Neural cell (in vitro differentiated cells): Measurements from ENCODE around the gene XAGE3.

ENCODE experiments used
- EP300 ChIP-seq: fragments of 450-650 bp; conservative IDR thresholded peaks from 2 replicates; pipeline ENCODE4 v1.6.1; 2014; ENCODE audit warnings: antibody characterized with exemption, mild to moderate bottlenecking, moderate library complexity; ENCODE audit not compliant: poor library complexity, severe bottlenecking
- EZH2 ChIP-seq: fragments of 200-600, 300-800 bp; shearing (Covaris generic), sonication (generic); IDR thresholded peaks from 2 replicates; pipeline ENCODE4 v1.6.1; 2014; ENCODE audit warnings: antibody characterized with exemption, low read length, borderline replicate concordance, mild to moderate bottlenecking; ENCODE audit not compliant: insufficient read depth, poor library complexity, severe bottlenecking
- POLR2AphosphoS5 ChIP-seq: IDR thresholded peaks from 2 replicates; pipeline ENCODE4 v1.6.1; 2012
- SMC3 ChIP-seq: fragments of 450-650 bp; conservative IDR thresholded peaks from 2 replicates; pipeline ENCODE4 v1.6.1; 2014; ENCODE audit warnings: antibody characterized with exemption, mild to moderate bottlenecking, moderate library complexity; ENCODE audit not compliant: poor library complexity
- TAF1 ChIP-seq: IDR thresholded peaks from 2 replicates; pipeline ENCODE4 v1.6.1; 2012; ENCODE audit warnings: low read depth
- TF ChIP-seq, protein P1 (sequence below): fragments of 450-650 bp; IDR thresholded peaks from 2 replicates; pipeline ENCODE4 v1.5.1; 2014; ENCODE audit warnings: antibody characterized with exemption, mild to moderate bottlenecking, moderate library complexity; ENCODE audit not compliant: poor library complexity, severe bottlenecking

DNA sequence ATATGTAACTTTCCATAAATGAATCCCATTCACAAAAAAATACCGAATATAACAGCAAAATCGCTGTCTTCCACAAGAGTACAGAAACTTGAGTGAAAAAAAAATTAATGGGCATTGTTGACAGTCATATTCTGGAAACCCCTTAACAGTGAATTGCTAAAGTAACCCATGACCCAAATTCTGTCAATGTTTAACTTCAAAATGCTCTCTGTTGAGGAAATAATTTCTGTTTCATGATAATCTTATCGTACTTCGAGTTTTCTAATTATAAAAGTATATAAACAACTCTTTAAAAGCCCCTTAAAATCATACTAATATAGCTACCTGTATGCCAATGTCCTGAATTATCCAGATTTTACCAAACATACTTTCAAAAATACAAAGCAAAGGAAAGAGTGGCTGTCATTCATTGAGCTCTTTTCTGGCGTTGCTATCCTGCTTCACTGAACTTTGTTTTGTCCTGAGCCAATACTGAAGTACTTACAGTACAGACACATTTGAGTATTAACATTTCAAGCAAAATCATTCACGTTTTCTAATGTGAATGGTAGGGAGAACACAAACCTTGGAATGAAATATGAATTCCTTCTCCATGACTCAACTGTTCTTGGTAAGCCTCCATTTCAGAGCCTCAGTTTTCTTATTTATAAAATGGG lies 2.4 kb downstream of the XAGE3 start:
- no peak for TF ChIP-seq TAF1
- TF ChIP-seq, protein P1, sequence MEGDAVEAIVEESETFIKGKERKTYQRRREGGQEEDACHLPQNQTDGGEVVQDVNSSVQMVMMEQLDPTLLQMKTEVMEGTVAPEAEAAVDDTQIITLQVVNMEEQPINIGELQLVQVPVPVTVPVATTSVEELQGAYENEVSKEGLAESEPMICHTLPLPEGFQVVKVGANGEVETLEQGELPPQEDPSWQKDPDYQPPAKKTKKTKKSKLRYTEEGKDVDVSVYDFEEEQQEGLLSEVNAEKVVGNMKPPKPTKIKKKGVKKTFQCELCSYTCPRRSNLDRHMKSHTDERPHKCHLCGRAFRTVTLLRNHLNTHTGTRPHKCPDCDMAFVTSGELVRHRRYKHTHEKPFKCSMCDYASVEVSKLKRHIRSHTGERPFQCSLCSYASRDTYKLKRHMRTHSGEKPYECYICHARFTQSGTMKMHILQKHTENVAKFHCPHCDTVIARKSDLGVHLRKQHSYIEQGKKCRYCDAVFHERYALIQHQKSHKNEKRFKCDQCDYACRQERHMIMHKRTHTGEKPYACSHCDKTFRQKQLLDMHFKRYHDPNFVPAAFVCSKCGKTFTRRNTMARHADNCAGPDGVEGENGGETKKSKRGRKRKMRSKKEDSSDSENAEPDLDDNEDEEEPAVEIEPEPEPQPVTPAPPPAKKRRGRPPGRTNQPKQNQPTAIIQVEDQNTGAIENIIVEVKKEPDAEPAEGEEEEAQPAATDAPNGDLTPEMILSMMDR = no peak
- TF ChIP-seq EP300 = no peak
- no peak for TF ChIP-seq SMC3
- TF ChIP-seq EZH2 = no peak
- no peak for TF ChIP-seq POLR2AphosphoS5
